SHP77 (cell line): ENCODE measurements around the gene ONECUT1.
A peak's percentile ranks its signal among the peaks of the same experiment; 100 is the strongest.
"Not testable (repeated sequence)": the region's sequence is repeated elsewhere in the genome, so short reads cannot be mapped to it uniquely, and the experiment has no call there.

ENCODE experiments used
- DNase-seq, 2 experiments: peaks; one replicate each; lab custom pipeline; 2025; lab: John Stamatoyannopoulos, UW

The ONECUT1 gene

GRCh38 chr15:52790169-52790708 is at the start of gene ONECUT1:
TSS of gene ONECUT1 (minus strand) at chr15:52790336. CDS start at chr15:52789884, 452 bp downstream.
- peak in 1 of 2 experiments; percentile 63 for DNase-seq

GRCh38 chr15:52834379-52834778 is 44.2 kb upstream of the ONECUT1 start:
- DNase-seq = no peak

- peak; percentile 47 to 64 for DNase-seq
These were observed 34.2 kb upstream of the ONECUT1 start for GRCh38 chr15:52824169-52824942.

- DNase-seq = no peak
These were observed 32.3 kb upstream of the ONECUT1 start for GRCh38 chr15:52822475-52822874.

- DNase-seq = no peak
These were observed 29.1 kb upstream of the ONECUT1 start for GRCh38 chr15:52819253-52819652.

GRCh38 chr15:52815899-52816298 is 25.8 kb upstream of the ONECUT1 start:
- DNase-seq = not testable (repeated sequence)

- no peak for DNase-seq
These were observed 18.9 kb upstream of the ONECUT1 start for GRCh38 chr15:52808996-52809395.

- no peak for DNase-seq
These were observed 18.3 kb upstream of the ONECUT1 start for GRCh38 chr15:52808441-52808840.

- DNase-seq = no peak
These were observed 16.1 kb upstream of the ONECUT1 start for GRCh38 chr15:52806284-52806655.

- DNase-seq = no peak
These were observed 15.5 kb upstream of the ONECUT1 start for GRCh38 chr15:52805351-52806283.

- no peak for DNase-seq
These were observed 14.5 kb upstream of the ONECUT1 start for GRCh38 chr15:52804526-52805081.

GRCh38 chr15:52803467-52804306 is 13.6 kb upstream of the ONECUT1 start:
- DNase-seq = no peak

- no peak for DNase-seq
These were observed 13.0 kb upstream of the ONECUT1 start for GRCh38 chr15:52803108-52803466.

- no peak for DNase-seq
These were observed 12.0 kb upstream of the ONECUT1 start for GRCh38 chr15:52802110-52802509.

GRCh38 chr15:52801748-52802085 is 11.6 kb upstream of the ONECUT1 start:
- no peak for DNase-seq

- DNase-seq = no peak
These were observed 11.0 kb upstream of the ONECUT1 start for GRCh38 chr15:52800828-52801747.

GRCh38 chr15:52799145-52799811 is 9.1 kb upstream of the ONECUT1 start:
- DNase-seq = no peak

GRCh38 chr15:52798529-52799101 is 8.5 kb upstream of the ONECUT1 start:
- no peak for DNase-seq

GRCh38 chr15:52797625-52798501 is 7.7 kb upstream of the ONECUT1 start:
- DNase-seq = no peak
